Measurements from ENCODE around the gene C3orf52. TPM values are rescaled to one million over a fixed set of nuclear protein-coding genes. Genes with fewer than 3 reads are reported as not detected.

The C3orf52 gene
- total and polyA plus RNA-seq, 5 donors from 2014 or later = 0.13 to 0.67 (median 0.44) TPM

- Histone ChIP-seq H3K27ac (ENCODE audit: insufficient read depth, low read length, poor library complexity, severe bottlenecking) (no peak overlapping the region), H3K36me3 (ENCODE audit: control insufficient read depth, insufficient read depth, low read length) (no peaks in the 10 kb centered on the region), H3K27me3 (ENCODE audit: control insufficient read depth, insufficient read depth, low read length) (no peaks in the 10 kb centered on the region), H3K4me1 (ENCODE audit: control insufficient read depth, insufficient read depth, low read length, poor library complexity, severe bottlenecking) (no peaks in the 10 kb centered on the region), H3K4me3 (ENCODE audit: low read depth, low read length) (no peak overlapping the region), H3K9me3 (ENCODE audit: control insufficient read depth in 2 of 2, low read length in 2 of 2) (no peaks in the 10 kb centered on the region)
- Mint-ChIP-seq H3K27me3 (peaks cover under 1% of the 10 kb centered on the region), H3K27ac (peak overlapping the region in 1 of 3 donors; percentile 16), H3K36me3 (no peaks in the 10 kb centered on the region), H3K4me3 (no peak overlapping the region), H3K9me3 (peaks cover 0 to 3% (median 0%) of the 10 kb centered on the region in 7 donors), H3K4me1 (peaks cover 0 to 15% (median 10%) of the 10 kb centered on the region in 4 donors)
- ATAC-seq (ENCODE audit: low read depth in 2 of 2) = no peak
- no peak for DNase-seq
Observed at GRCh38 chr3:112115161-112115739, 29.1 kb downstream of the C3orf52 start.

GRCh38 chr3:112115806-112116383 is 29.7 kb downstream of the C3orf52 start:
- H3K9me3 ChIP-seq (ENCODE audit: control insufficient read depth in 2 of 2, low read length in 2 of 2) = no peaks in the 10 kb centered on the region
- ATAC-seq (ENCODE audit: low read depth in 2 of 2) (no peak), DNase-seq (no peak)
- Mint-ChIP-seq H3K27me3 (peaks cover 4% of the 10 kb centered on the region), H3K4me1 (peaks cover 0 to 19% (median 12%) of the 10 kb centered on the region in 4 donors), H3K27ac (peak overlapping the region in 1 of 3 donors; percentile 38), H3K36me3 (no peaks in the 10 kb centered on the region), H3K9me3 (peaks cover 0 to 3% (median 0%) of the 10 kb centered on the region in 7 donors), H3K4me3 (no peak overlapping the region)
- H3K36me3 ChIP-seq (ENCODE audit: control insufficient read depth, insufficient read depth, low read length) = no peaks in the 10 kb centered on the region
- no peak overlapping the region for H3K4me3 ChIP-seq (ENCODE audit: low read depth, low read length)
- peaks cover 3% of the 10 kb centered on the region for H3K4me1 ChIP-seq (ENCODE audit: control insufficient read depth, insufficient read depth, low read length, poor library complexity, severe bottlenecking)
- H3K27me3 ChIP-seq (ENCODE audit: control insufficient read depth, insufficient read depth, low read length) = no peaks in the 10 kb centered on the region
- no peak overlapping the region for H3K27ac ChIP-seq (ENCODE audit: insufficient read depth, low read length, poor library complexity, severe bottlenecking)

DNA sequence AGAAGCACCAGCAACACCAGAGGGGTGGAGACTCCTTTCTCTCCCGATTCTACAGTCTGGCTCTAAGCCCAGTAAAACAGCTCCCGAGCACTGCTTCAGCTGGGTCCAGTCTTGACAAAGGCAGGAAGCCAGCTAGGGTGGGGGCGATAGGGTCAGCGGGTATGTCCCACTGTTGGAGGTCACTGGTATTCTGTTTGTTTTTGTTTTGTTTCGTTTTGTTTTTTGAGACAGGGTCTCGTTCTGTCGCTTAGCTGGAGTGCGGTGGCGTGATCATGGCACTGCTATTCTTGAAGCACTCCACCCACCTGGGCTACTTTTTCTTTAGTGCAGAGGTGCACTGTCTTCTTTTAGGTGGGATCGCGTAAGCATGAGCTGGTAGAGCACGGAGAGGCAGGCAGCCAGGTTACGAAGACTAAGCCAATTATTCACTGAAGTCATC is 30.6 kb downstream of the C3orf52 start:
- Mint-ChIP-seq H3K36me3 (no peaks in the 10 kb centered on the region), H3K4me3 (no peak overlapping the region), H3K4me1 (peaks cover 0 to 16% (median 11%) of the 10 kb centered on the region in 4 donors), H3K9me3 (peaks cover 0 to 3% (median 0%) of the 10 kb centered on the region in 7 donors), H3K27me3 (peaks cover 4% of the 10 kb centered on the region), H3K27ac (no peak overlapping the region)
- DNase-seq = no peak
- ATAC-seq (ENCODE audit: low read depth in 2 of 2) = no peak
- Histone ChIP-seq H3K36me3 (ENCODE audit: control insufficient read depth, insufficient read depth, low read length) (peaks cover 2% of the 10 kb centered on the region), H3K9me3 (ENCODE audit: control insufficient read depth in 2 of 2, low read length in 2 of 2) (no peaks in the 10 kb centered on the region), H3K4me1 (ENCODE audit: control insufficient read depth, insufficient read depth, low read length, poor library complexity, severe bottlenecking) (peaks cover 3% of the 10 kb centered on the region), H3K4me3 (ENCODE audit: low read depth, low read length) (no peak overlapping the region), H3K27ac (ENCODE audit: insufficient read depth, low read length, poor library complexity, severe bottlenecking) (no peak overlapping the region), H3K27me3 (ENCODE audit: control insufficient read depth, insufficient read depth, low read length) (no peaks in the 10 kb centered on the region)

DNA sequence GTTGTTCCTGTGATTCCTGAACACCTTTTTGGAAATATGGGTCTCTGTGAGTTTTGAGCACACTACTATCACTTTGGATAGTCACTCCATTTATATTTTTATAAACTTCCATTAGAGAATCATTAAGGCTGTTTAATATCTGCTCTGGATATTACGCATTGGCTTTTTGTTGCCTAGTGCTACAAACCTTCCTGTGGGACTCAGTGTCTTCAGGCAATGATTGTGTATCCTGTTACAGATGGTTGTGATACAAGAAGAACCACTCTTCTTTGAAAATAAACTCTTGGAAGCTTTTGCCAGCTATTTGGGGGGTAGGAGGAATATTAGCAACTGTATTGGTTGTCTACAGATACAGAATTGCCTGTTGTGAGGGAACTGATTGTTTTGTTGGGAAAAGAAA is 31.2 kb downstream of the C3orf52 start:
- H3K27ac ChIP-seq (ENCODE audit: insufficient read depth, low read length, poor library complexity, severe bottlenecking) = no peak overlapping the region
- H3K36me3 ChIP-seq (ENCODE audit: control insufficient read depth, insufficient read depth, low read length) = peaks cover 2% of the 10 kb centered on the region
- peaks cover 4% of the 10 kb centered on the region for H3K27me3 Mint-ChIP-seq
- H3K4me3 ChIP-seq (ENCODE audit: low read depth, low read length) = no peak overlapping the region
- DNase-seq (no peak), ATAC-seq (ENCODE audit: low read depth in 2 of 2) (no peak)
- H3K36me3 Mint-ChIP-seq = no peaks in the 10 kb centered on the region
- H3K9me3 ChIP-seq (ENCODE audit: control insufficient read depth in 2 of 2, low read length in 2 of 2) = no peaks in the 10 kb centered on the region
- H3K4me1 ChIP-seq (ENCODE audit: control insufficient read depth, insufficient read depth, low read length, poor library complexity, severe bottlenecking) = peaks cover 3% of the 10 kb centered on the region
- H3K4me3 Mint-ChIP-seq = no peak overlapping the region
- no peak overlapping the region for H3K27ac Mint-ChIP-seq
- H3K4me1 Mint-ChIP-seq = peaks cover 0 to 13% (median 9%) of the 10 kb centered on the region in 4 donors
- H3K9me3 Mint-ChIP-seq = peaks cover 0 to 3% (median 0%) of the 10 kb centered on the region in 7 donors
- no peaks in the 10 kb centered on the region for H3K27me3 ChIP-seq (ENCODE audit: control insufficient read depth, insufficient read depth, low read length)

GRCh38 chr3:112117841-112118571 is 31.8 kb downstream of the C3orf52 start:
- no peaks in the 10 kb centered on the region for H3K9me3 ChIP-seq (ENCODE audit: control insufficient read depth in 2 of 2, low read length in 2 of 2)
- H3K4me3 ChIP-seq (ENCODE audit: low read depth, low read length) = no peak overlapping the region
- Mint-ChIP-seq H3K4me3 (no peak overlapping the region), H3K27me3 (peaks cover 4% of the 10 kb centered on the region), H3K36me3 (peaks cover 6% of the 10 kb centered on the region), H3K4me1 (peaks cover 0 to 13% (median 9%) of the 10 kb centered on the region in 4 donors), H3K9me3 (peaks cover 0 to 3% (median 0%) of the 10 kb centered on the region in 7 donors), H3K27ac (peak overlapping the region in 1 of 3 donors; percentile 21)
- H3K4me1 ChIP-seq (ENCODE audit: control insufficient read depth, insufficient read depth, low read length, poor library complexity, severe bottlenecking) = peaks cover 3% of the 10 kb centered on the region
- peaks cover 4% of the 10 kb centered on the region for H3K36me3 ChIP-seq (ENCODE audit: control insufficient read depth, insufficient read depth, low read length)
- no peak overlapping the region for H3K27ac ChIP-seq (ENCODE audit: insufficient read depth, low read length, poor library complexity, severe bottlenecking)
- no peak for ATAC-seq (ENCODE audit: low read depth in 2 of 2)
- no peak for DNase-seq
- no peaks in the 10 kb centered on the region for H3K27me3 ChIP-seq (ENCODE audit: control insufficient read depth, insufficient read depth, low read length)

DNA sequence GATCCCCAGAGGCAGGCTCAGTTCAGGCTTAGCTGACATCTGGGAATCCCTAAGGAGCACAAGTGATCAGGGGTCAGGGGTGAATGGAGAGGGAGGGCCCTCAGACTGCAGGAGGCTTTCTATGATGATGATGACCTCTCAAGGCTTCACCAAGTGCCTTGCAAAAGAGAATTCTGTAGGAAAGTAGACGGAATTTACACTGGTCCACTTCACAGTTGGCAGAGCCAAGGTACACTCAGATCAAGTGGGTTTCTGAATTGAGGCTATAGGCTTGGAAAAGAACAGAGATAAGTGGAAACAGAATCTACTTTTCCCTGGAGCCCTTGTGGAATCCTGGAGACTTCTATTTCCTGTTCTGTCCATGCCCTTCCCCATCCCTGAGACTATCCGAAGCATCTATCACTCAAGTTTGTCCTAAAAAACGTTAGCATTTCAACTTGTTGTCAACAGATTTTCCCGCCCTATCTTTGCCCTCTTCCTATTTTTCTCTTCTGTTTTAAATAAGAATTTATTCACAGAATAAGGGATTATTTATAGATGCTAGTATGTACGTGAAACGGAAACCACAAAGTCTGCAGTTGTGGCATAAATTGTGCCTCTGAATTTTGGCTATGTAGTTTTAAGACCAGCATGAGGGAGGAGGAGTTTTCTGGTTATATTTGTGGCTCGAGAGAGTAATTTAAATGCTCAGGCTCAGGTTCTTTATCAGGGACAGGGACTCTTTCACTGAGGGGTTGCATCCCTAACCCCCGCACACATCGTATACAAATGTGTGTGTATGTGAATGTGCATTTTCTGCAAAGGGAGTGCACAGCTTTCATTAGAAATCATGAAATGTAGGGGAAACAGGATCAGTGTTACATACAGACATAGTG is 34.0 kb downstream of the C3orf52 start:
- peak overlapping the region in 2 of 4 donors; percentile 3 to 50 for H3K4me3 Mint-ChIP-seq
- H3K4me1 Mint-ChIP-seq = peaks cover 0 to 13% (median 9%) of the 10 kb centered on the region in 4 donors
- peaks cover 4% of the 10 kb centered on the region for H3K27me3 Mint-ChIP-seq
- ATAC-seq (ENCODE audit: low read depth in 2 of 2) = no peak
- Histone ChIP-seq H3K4me1 (ENCODE audit: control insufficient read depth, insufficient read depth, low read length, poor library complexity, severe bottlenecking) (peaks cover 3% of the 10 kb centered on the region), H3K27ac (ENCODE audit: insufficient read depth, low read length, poor library complexity, severe bottlenecking) (no peak overlapping the region), H3K36me3 (ENCODE audit: control insufficient read depth, insufficient read depth, low read length) (peaks cover 12% of the 10 kb centered on the region), H3K27me3 (ENCODE audit: control insufficient read depth, insufficient read depth, low read length) (no peaks in the 10 kb centered on the region), H3K4me3 (ENCODE audit: low read depth, low read length) (no peak overlapping the region), H3K9me3 (ENCODE audit: control insufficient read depth in 2 of 2, low read length in 2 of 2) (no peaks in the 10 kb centered on the region)
- H3K27ac Mint-ChIP-seq = peak overlapping the region in 2 of 3 donors; percentile 43 to 50
- DNase-seq = peak in 1 of 3 donors; percentile 41
- peaks cover 10% of the 10 kb centered on the region for H3K36me3 Mint-ChIP-seq
- H3K9me3 Mint-ChIP-seq = peaks cover 0 to 1% (median 0%) of the 10 kb centered on the region in 7 donors

Data from CD4-positive, CD25-positive, alpha-beta regulatory T cell (primary cell).